ENCODE measurements around the gene EDAR. TPM values are rescaled to one million over a fixed set of nuclear protein-coding genes. Genes with fewer than 3 reads are reported as not detected.

Gene EDAR
- polyA plus RNA-seq, 1 donor (not counting 4 experiments of a cell fraction or from before 2014, with no cell fraction given) = 0.21 TPM

DNA sequence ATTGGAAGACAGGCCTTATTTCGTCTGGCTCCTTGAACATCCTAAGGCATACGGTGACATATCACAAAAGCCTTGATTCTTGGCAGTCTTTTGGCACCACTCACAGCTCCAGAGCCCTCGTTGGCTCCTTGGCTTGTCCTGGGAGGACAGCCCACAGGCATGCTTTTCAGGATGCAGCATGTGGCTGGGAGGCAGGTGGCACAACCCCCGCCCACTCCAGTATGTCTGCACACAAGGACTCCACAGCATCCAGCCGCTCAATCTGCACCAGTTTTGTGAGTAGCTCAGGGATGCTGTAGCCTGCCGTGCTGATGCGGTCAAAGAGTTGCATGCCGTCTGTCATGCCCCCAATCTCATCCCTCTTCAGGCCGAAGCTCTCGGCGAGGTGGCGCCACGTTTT is 92.3 kb downstream of the EDAR start:
- Histone ChIP-seq H3K27ac (ENCODE audit: control insufficient read depth, insufficient read depth, low read length) (no peak overlapping the region), H3K9me3 (ENCODE audit: control insufficient read depth, low read depth, low read length) (no peaks in the 10 kb centered on the region), H4K20me1 (ENCODE audit: control insufficient read depth, extremely low read depth, insufficient read depth, low read length) (no peaks in the 10 kb centered on the region), H3K9me1 (ENCODE audit: control insufficient read depth, extremely low read depth, insufficient read depth, low read length) (no peaks in the 10 kb centered on the region), H3K9ac (ENCODE audit: control insufficient read depth, extremely low read depth, insufficient read depth, low read length) (no peak overlapping the region), H3K4me3 (ENCODE audit: control insufficient read depth in 2 of 3, extremely low read depth in 1 of 3, insufficient read depth in 2 of 3, low read depth in 1 of 3, low read length in 3 of 3) (no peak overlapping the region), H2AFZ (ENCODE audit: control insufficient read depth, low read length) (no peak overlapping the region), H3K36me3 (ENCODE audit: control insufficient read depth in 2 of 2, extremely low read depth in 1 of 2, insufficient read depth in 2 of 2, low read length in 2 of 2) (no peaks in the 10 kb centered on the region), H3K79me2 (ENCODE audit: control insufficient read depth, insufficient read depth, low read length) (no peaks in the 10 kb centered on the region), H3K27me3 (ENCODE audit: control insufficient read depth, extremely low read depth, insufficient read depth, low read length) (no peaks in the 10 kb centered on the region), H3K4me2 (ENCODE audit: control insufficient read depth, extremely low read depth, insufficient read depth, low read depth, low read length) (no peak overlapping the region), H3K4me1 (ENCODE audit: control insufficient read depth, extremely low read depth, insufficient read depth, low read length) (no peaks in the 10 kb centered on the region)
- FAIRE-seq = no peak
- TF ChIP-seq, protein P1, sequence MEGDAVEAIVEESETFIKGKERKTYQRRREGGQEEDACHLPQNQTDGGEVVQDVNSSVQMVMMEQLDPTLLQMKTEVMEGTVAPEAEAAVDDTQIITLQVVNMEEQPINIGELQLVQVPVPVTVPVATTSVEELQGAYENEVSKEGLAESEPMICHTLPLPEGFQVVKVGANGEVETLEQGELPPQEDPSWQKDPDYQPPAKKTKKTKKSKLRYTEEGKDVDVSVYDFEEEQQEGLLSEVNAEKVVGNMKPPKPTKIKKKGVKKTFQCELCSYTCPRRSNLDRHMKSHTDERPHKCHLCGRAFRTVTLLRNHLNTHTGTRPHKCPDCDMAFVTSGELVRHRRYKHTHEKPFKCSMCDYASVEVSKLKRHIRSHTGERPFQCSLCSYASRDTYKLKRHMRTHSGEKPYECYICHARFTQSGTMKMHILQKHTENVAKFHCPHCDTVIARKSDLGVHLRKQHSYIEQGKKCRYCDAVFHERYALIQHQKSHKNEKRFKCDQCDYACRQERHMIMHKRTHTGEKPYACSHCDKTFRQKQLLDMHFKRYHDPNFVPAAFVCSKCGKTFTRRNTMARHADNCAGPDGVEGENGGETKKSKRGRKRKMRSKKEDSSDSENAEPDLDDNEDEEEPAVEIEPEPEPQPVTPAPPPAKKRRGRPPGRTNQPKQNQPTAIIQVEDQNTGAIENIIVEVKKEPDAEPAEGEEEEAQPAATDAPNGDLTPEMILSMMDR (optimal IDR thresholded peaks at IDR 0.05 in 1 of 3, IDR thresholded peaks at IDR 0.05 in 1 of 3, conservative IDR thresholded peaks at IDR 0.05 in 1 of 3; ENCODE audit: extremely low read depth in 1 of 3, insufficient read depth in 2 of 3, low read length in 3 of 3) = no peak
- no peak for TF ChIP-seq EZH2 (IDR thresholded peaks at IDR 0.05; ENCODE audit: low read length)
- DNase-seq (ENCODE audit: low read depth, low spot score) = no peak
- dilution Hi-C loops (cut with MboI; ENCODE audit: extremely low pct_ligation_motif_present, low sequenced_read_pairs) = no loop called here

- Histone ChIP-seq H3K36me3 (ENCODE audit: control insufficient read depth in 2 of 2, extremely low read depth in 1 of 2, insufficient read depth in 2 of 2, low read length in 2 of 2) (no peaks in the 10 kb centered on the region), H3K4me2 (ENCODE audit: control insufficient read depth, extremely low read depth, insufficient read depth, low read depth, low read length) (no peak overlapping the region), H2AFZ (ENCODE audit: control insufficient read depth, low read length) (no peak overlapping the region), H3K79me2 (ENCODE audit: control insufficient read depth, insufficient read depth, low read length) (no peaks in the 10 kb centered on the region), H3K4me1 (ENCODE audit: control insufficient read depth, extremely low read depth, insufficient read depth, low read length) (no peaks in the 10 kb centered on the region), H3K9me3 (ENCODE audit: control insufficient read depth, low read depth, low read length) (peaks cover 2% of the 10 kb centered on the region), H4K20me1 (ENCODE audit: control insufficient read depth, extremely low read depth, insufficient read depth, low read length) (no peaks in the 10 kb centered on the region), H3K4me3 (ENCODE audit: control insufficient read depth in 2 of 3, extremely low read depth in 1 of 3, insufficient read depth in 2 of 3, low read depth in 1 of 3, low read length in 3 of 3) (no peak overlapping the region), H3K9me1 (ENCODE audit: control insufficient read depth, extremely low read depth, insufficient read depth, low read length) (no peaks in the 10 kb centered on the region), H3K27me3 (ENCODE audit: control insufficient read depth, extremely low read depth, insufficient read depth, low read length) (no peaks in the 10 kb centered on the region), H3K27ac (ENCODE audit: control insufficient read depth, insufficient read depth, low read length) (no peak overlapping the region), H3K9ac (ENCODE audit: control insufficient read depth, extremely low read depth, insufficient read depth, low read length) (no peak overlapping the region)
- dilution Hi-C loops (cut with MboI; ENCODE audit: extremely low pct_ligation_motif_present, low sequenced_read_pairs) = no loop called here
- FAIRE-seq (no peak), DNase-seq (ENCODE audit: low read depth, low spot score) (no peak)
- no peak for TF ChIP-seq EZH2 (IDR thresholded peaks at IDR 0.05; ENCODE audit: low read length)
Observed at GRCh38 chr2:108895188-108895587, 93.8 kb downstream of the EDAR start.

DNA sequence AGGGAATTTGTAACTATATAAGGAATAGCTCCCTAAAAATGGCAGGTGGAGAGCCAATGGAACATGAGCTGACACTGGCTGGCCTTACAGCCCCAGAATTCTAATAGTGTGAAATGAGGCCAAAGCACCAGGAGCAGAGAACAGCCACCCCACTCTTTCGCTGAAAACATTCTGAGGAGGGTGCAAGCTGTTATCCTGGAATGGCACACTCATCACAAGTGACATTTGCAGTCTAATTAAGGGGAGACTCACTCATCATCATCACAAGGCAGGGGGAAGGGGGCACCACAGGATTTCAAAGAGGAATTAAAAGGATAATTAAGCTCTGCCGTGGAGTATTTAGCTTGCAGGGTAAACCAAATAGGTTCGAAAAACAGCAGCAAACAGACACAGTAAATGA is 94.3 kb downstream of the EDAR start:
- dilution Hi-C loops (cut with MboI; ENCODE audit: extremely low pct_ligation_motif_present, low sequenced_read_pairs) = no loop called here
- TF ChIP-seq, protein P1 (optimal IDR thresholded peaks at IDR 0.05 in 1 of 3, IDR thresholded peaks at IDR 0.05 in 1 of 3, conservative IDR thresholded peaks at IDR 0.05 in 1 of 3; ENCODE audit: extremely low read depth in 1 of 3, insufficient read depth in 2 of 3, low read length in 3 of 3) = no peak
- no peak for TF ChIP-seq EZH2 (IDR thresholded peaks at IDR 0.05; ENCODE audit: low read length)
- Histone ChIP-seq H3K9me3 (ENCODE audit: control insufficient read depth, low read depth, low read length) (peaks cover 3% of the 10 kb centered on the region), H3K4me1 (ENCODE audit: control insufficient read depth, extremely low read depth, insufficient read depth, low read length) (no peaks in the 10 kb centered on the region), H3K27ac (ENCODE audit: control insufficient read depth, insufficient read depth, low read length) (no peak overlapping the region), H2AFZ (ENCODE audit: control insufficient read depth, low read length) (no peak overlapping the region), H3K79me2 (ENCODE audit: control insufficient read depth, insufficient read depth, low read length) (no peaks in the 10 kb centered on the region), H3K9me1 (ENCODE audit: control insufficient read depth, extremely low read depth, insufficient read depth, low read length) (no peaks in the 10 kb centered on the region), H3K4me2 (ENCODE audit: control insufficient read depth, extremely low read depth, insufficient read depth, low read depth, low read length) (no peak overlapping the region), H3K9ac (ENCODE audit: control insufficient read depth, extremely low read depth, insufficient read depth, low read length) (no peak overlapping the region), H4K20me1 (ENCODE audit: control insufficient read depth, extremely low read depth, insufficient read depth, low read length) (no peaks in the 10 kb centered on the region), H3K4me3 (ENCODE audit: control insufficient read depth in 2 of 3, extremely low read depth in 1 of 3, insufficient read depth in 2 of 3, low read depth in 1 of 3, low read length in 3 of 3) (no peak overlapping the region), H3K36me3 (ENCODE audit: control insufficient read depth in 2 of 2, extremely low read depth in 1 of 2, insufficient read depth in 2 of 2, low read length in 2 of 2) (no peaks in the 10 kb centered on the region), H3K27me3 (ENCODE audit: control insufficient read depth, extremely low read depth, insufficient read depth, low read length) (no peaks in the 10 kb centered on the region)
- DNase-seq (ENCODE audit: low read depth, low spot score) (no peak), FAIRE-seq (no peak)
